GM21381 (cell line): ENCODE results near the gene KRT12.

Experiments
- ATAC-seq: cut with Tn5 transposase; IDR thresholded peaks from one replicate; pipeline ENCODE4 v1.9.1; 2021; ENCODE audit warnings: mild to moderate bottlenecking, moderate library complexity; ENCODE audit not compliant: unreplicated experiment

The KRT12 gene

GRCh38 chr17:40848583-40849235 is 18.3 kb downstream of the KRT12 start:
- ATAC-seq, result no peak

- ATAC-seq, result no peak
These were observed 20.4 kb downstream of the KRT12 start for GRCh38 chr17:40846515-40847144.

- no peak for ATAC-seq
These were observed 22.3 kb downstream of the KRT12 start for GRCh38 chr17:40844671-40845107.

- no peak for ATAC-seq
These were observed 23.8 kb downstream of the KRT12 start for GRCh38 chr17:40843242-40843641.

- ATAC-seq, result no peak
These were observed 25.8 kb downstream of the KRT12 start for GRCh38 chr17:40841246-40841645.

- no peak for ATAC-seq
These were observed 27.8 kb downstream of the KRT12 start for GRCh38 chr17:40839194-40839593.

- ATAC-seq, result no peak
These were observed 31.0 kb downstream of the KRT12 start for GRCh38 chr17:40836020-40836419.

- no peak for ATAC-seq
These were observed 33.1 kb downstream of the KRT12 start for GRCh38 chr17:40833882-40834281.

GRCh38 chr17:40832840-40833239 is 34.2 kb downstream of the KRT12 start:
- no peak for ATAC-seq

GRCh38 chr17:40830085-40830776 is 36.8 kb downstream of the KRT12 start:
- ATAC-seq, result no peak

- no peak for ATAC-seq
These were observed 38.5 kb downstream of the KRT12 start for GRCh38 chr17:40828454-40829044.

GRCh38 chr17:40827746-40828453 is 39.1 kb downstream of the KRT12 start:
- ATAC-seq, result no peak

GRCh38 chr17:40825599-40825998 is 41.4 kb downstream of the KRT12 start:
- no peak for ATAC-seq

GRCh38 chr17:40824015-40824832 is 42.8 kb downstream of the KRT12 start:
- no peak for ATAC-seq

GRCh38 chr17:40822132-40822812 is 44.8 kb downstream of the KRT12 start, which contains the start of gene KRT10:
Gene KRT10, minus strand, starts transcription at chr17:40822614. Its CDS starts 29 bp downstream, at chr17:40822585.
- ATAC-seq, result no peak

- ATAC-seq, result no peak
These were observed 45.5 kb downstream of the KRT12 start for GRCh38 chr17:40821536-40821935.

- ATAC-seq, result no peak
These were observed 46.7 kb downstream of the KRT12 start for GRCh38 chr17:40820228-40820838.

GRCh38 chr17:40819528-40820125 is 47.4 kb downstream of the KRT12 start:
- ATAC-seq, result no peak
